ENCODE results near the gene HOXA10.

Gene HOXA10

DNA sequence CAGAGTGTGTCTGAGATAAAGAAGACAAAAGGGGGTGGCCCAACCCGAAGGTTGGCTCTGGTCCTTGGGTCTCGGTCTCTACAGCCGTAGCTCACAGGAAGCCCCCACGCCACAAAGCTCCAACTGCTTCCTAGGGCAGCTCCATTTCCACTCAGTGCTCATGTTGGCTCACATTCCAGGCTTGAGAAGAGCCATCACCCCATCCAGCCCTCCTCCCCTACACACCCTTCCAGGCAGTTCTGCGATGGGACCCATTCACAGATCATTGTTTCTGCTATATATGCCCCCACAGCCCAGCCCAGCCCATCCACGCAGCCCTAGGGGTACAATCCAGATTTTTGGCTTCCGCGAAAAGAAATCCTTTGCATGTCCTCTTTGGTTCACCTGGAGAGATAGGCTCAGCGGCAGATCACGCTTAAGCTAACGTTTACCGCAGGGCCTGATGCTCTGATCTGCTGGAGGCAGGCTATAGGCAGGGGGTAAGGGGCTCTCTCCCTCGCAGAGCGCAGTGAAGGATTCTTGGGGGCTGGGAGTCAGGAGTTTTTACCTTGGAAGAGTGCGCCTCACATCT lies 17.1 kb upstream of the HOXA10 start:
- DNase-seq (ENCODE audit: low spot score) = no peak

DNA sequence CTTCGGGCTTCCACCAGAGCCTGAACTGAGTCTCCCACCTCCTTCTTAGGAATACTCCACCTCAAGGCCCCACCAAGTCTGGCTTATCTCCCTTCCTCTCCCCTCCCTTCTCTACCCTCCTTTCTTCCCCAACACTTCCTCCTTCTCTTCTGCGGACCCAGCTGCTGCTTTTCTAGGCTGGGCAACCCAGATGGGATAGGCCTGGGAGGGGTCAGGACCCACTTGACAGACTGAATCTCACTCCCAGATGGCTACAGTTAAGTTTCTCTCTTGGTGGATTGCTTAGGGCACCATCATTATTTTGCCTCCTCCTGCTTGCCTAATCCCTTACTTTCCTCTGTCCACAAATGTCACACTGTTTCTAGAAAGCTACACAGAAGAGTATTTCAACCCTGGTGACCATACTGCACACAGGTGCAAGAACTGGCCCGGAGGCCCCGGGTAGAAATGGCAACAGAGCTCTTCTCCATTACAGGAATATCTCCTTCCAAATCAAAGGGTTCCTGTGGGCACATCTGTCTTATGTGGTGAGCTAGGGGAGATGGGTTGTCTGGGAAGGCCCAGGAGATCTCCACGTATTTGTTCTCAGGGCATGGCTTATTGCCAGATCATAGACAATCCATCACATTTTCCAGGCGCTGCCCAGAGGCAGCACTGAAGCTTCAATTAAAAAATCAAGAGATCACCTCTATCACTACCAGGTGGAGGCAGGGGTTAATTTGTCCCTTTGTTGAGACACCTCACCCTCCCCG lies 16.1 kb upstream of the HOXA10 start:
- DNase-seq (ENCODE audit: low spot score) = no peak

DNA sequence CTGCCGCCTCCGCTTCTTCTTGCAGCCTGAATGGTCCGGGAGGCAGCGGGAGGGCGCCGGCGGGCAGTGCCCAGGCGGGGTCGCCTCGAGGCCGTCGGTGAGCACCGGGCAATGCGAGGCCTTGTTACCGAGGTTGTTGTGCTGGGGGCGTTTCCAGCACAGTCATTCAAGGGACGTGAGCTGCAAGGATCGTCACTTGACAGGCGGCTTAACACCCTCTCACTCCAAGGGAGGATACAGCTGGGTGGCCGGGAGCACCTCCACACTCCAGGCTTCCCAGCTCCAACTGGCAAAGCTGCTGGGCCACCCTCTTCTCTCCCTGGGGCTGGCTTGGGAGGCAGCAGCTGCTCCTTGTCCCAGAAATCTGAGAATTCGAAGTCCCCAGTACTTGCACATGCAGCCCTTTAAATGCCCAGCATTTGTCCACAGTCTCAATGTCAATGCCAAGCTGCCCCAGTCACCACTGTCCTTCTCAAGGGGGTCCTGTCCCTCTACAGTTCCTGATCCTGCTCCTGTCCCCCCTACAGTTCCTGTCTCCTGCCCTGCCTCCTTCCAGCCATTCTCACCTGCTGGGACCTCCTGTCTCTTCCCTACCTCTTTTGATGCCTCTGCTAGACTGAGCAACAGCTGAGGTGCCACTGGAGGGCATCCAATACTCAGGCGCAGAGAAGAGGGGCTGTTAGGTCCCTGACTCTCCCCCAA lies 15.3 kb upstream of the HOXA10 start:
- DNase-seq (ENCODE audit: low spot score) = no peak

DNA sequence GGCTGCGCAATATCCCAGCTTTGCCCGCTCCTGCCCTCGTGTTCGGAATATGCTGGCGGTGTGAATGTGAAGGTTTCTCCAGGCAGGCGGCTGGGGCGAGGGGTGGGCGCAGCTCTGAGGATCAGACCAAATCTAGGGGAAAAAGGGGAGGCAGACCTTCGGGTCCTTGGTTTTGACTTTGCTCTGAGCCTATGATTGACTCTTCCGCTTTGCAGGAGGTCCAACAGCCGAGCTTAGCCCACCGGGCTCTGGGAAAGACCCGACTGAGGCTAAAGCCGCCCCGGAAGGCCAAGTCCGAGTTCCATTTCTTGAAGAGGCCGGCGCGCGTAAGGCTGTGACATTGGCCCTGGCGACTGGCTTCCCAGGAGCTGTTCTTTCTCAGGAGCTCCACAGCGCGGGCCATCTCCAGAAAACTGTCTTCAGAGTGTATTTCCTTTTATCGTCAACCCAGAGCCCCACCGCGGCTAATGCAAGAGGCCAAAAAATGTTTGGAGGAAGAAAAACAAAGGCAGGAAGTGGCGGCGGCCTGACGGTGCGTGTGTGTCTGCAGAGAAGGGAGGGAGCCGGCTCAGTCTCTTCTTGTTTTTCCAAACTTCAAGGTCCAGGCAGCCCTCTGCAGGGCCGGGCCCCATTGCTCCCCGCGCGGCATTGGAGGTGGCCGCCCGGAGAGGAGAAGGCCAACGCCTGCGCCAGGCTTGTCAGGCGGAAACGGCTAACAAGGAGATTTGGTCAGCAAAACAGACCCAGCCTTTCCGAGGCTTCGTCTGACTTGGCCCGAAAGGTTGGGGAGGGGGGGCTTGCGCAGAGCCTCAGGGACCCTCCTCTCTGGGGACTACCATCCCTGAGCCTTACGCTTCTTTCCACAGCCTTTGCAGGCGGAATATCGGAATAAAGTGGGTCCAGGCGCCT lies 14.5 kb upstream of the HOXA10 start:
- DNase-seq (ENCODE audit: low spot score) = no peak

DNA sequence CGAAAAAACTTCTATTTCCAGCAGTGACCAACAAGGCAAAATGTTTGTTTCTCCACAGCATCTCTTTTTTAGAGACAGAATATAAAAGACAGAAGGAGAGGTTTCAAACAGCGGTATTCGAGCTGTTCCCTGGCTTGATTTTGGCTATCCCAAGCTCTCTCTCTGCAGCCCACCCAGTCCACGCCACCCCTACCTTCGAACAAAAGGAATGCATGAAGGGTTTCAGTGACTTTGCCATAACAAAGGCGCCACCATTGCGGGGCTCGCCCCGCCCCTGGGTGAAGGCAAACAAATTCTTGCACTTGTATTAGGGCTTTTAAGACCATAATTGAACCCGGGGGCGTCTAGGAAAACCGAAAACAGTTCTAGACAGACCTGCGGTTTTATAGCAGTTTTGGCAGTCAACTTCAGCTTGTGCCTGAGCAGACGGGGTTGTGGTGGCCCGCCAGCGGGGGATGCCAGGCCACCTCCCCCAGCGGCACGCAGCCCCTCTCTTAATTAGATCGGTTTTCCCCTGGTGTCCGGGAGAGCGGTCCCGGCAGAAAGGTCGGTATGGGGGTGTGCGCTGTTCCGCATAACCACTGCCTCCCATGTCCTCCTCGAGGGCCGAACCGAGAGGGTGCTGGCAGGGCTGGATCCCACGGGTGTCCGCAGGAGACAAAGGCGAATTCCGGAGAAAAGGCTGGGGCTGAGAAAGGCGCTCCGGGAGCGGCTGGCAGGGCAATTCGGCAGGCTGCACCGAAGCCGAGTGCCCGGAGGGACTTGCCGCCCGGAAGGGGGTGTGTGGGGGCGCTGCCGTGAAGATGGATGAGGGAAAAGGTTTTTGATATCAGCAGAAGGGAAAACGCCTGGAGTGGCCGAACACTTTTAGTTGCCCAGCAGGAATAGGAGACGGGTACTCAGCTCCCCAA lies 13.6 kb upstream of the HOXA10 start:
- DNase-seq (ENCODE audit: low spot score) = no peak

DNA sequence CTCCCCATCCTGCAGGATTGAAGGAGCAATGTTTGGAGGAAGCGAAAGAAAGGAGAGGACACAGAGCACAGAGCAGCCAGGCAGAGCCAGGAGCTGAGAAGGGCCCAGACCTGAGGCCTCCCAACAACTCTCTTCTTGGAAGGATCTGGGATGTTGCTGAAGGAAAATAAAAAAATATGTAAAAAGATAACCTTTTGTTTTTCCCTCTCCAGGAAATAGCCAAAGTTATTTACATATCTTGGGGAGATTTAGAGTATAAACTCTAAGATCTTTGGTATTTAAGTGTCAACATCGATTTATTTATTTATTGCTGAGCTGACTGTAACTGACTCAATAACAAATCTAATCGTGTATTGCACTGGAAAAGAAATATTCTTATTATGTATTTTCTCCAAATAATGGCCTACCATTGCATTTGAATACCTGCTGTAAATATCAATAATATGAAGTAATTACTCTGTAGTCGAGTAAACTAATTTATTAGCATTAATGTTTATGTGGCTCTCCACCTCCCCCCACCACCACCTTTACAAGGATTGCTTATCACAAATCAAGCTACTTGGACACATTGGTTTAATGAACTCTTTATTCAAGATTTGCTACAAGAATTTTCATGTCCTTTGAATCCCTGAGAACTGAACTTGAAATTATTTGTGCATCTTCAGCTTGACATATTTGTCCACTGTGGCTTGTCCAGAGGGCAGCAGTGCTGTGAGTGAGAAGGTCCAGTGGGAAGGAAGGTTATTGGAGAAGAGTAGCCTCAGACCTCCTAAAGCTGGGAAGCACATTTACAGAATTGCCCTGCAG lies 12.8 kb upstream of the HOXA10 start:
- DNase-seq (ENCODE audit: low spot score) = no peak

DNA sequence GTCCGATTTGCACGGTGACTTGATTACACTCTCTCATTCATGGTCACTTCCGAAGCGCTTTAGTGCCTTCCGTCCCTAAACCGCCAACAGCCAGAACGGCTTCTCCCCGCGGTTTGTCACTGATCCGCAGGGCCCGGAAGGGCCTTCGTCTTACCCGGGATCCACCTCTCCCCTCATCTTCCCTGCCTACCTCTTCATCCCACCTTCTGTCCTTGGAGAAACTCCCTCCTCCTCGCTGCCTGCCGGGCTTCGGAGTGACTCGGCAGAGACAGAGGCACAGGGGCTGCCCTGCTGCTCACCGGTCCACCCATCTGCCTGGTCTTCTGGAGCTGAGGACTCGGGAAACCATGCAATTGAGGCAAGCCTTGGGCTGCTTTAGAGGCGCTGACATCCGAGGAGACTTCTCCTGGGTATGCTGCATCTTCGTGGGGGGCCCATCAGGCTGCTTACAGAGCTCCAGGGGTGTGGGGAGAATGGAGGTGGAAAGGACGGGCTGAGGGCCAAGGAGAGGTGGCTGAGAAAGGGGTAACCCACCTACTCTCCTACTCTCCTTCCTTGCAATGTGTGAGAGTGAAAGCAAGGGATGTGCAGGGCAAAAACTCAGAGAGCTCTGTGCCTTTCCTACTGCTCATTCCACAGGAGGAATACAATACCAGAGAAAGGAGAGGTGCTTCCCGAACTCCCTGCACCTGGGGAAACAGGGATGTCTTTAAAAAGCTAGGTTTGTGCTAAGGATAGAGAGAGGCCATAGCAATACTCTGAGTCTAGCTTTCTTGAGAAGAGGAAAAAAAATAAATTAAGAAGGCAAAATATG lies 11.9 kb upstream of the HOXA10 start:
- DNase-seq (ENCODE audit: low spot score) = no peak

DNA sequence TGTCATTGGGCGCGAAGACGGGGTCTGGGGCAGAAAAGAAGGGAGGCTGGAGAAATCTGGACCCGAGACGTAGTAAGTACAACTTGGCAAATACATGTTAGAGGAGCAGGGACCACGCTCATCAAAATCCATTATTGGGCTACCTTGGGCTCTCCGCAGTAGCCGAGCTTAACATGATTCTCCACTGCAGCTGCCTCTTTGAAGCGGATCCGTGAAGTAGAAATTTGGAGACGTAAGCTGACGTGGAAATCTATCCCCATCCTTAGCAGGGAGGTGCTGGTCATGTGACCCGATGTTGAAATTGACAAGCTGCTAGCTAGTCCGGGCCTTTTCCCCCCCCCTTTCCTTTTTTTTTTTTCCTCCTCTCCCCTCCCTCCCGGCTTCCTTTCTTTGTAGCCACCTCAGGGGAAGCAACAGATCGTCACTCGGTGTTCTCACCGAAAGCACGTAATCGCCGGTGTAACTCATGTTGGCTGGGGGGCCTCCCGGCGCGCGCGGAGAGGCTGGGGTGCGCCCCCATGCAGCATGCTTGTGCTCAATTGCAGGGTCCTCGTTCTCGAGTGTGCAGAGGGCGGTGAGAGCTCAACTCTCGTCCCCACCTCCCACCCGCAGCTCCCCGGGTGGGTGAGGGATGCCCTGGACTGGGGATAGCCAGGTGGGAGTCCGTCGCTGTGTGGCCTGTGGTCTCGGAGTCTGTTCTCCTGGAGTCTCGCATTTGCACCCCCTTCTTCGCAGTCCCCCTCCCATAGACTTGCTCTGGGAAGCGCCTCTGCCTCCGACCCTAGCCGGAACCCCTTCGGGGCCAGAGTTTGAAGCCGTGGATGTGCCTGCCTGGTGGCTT lies 11.1 kb upstream of the HOXA10 start, which contains the start of gene HOXA11:
Gene HOXA11, minus strand, starts transcription at position 220 of the 841 bp plus-strand sequence. Its CDS starts 88 bp downstream, at position 132.
- no peak for DNase-seq (ENCODE audit: low spot score)

DNA sequence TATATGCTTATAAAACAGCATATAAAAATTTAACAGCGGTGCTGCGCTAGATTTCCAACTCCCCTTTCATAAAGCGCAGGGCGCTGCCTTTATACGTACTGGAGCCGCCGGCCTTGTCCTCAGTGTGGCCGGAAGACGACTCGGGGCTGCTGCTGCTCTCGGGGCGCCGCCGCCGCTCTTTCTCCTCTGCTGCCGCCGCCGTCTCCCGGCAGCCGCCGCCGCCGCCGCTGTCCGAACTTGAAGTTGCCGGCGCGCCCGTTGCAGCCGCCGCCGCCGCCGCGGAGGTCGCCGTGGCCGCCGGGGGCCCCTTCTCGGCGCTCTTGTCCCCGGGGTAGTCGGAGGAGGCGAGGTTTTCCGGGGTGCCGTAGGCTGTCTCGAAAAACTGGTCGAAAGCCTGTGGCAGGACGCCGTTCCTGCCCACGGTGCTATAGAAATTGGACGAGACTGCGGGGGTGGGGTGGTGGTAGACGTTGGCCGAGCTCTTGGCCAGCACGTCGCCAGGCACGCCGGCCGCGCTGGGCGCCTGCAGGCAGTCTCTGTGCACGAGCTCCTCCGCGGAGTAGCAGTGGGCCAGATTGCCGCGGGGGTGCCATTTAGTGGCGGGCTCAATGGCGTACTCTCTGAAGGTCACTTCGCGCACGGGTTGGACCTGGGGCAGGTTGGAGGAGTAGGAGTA lies 10.4 kb upstream of the HOXA10 start:
- DNase-seq (ENCODE audit: low spot score) = no peak

DNA sequence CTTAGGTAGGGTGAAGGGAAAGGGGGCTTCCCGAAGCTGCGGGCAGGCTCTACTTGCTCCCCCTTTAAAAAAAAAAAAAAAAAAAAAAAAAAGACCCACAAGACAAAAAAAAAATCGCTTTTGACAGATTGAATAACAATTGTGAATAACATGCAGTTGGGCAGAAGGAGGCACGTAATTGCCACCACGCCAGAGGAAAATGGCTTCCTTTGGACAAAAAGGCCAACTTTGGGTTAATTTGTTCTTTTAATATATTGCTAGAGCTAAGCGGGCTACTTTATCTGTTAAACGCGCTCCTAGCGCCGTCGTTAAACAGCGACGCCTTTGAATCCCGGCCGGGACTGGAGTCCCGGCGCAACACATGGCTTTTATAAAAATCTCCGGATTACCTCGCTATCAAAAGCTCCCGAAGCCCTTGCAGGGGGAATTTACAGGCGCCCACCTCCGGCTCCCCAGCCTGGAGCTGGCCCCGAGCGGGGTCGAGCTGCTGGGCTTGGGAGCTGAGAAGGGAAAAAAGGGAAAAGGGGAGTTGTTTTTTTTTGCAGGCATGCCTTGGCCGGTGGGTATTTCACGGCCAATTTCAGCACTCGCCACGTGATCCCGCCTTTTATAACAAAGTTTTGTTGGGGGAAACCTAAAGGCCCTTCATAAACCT lies 9.7 kb upstream of the HOXA10 start:
- no peak for DNase-seq (ENCODE audit: low spot score)

DNA sequence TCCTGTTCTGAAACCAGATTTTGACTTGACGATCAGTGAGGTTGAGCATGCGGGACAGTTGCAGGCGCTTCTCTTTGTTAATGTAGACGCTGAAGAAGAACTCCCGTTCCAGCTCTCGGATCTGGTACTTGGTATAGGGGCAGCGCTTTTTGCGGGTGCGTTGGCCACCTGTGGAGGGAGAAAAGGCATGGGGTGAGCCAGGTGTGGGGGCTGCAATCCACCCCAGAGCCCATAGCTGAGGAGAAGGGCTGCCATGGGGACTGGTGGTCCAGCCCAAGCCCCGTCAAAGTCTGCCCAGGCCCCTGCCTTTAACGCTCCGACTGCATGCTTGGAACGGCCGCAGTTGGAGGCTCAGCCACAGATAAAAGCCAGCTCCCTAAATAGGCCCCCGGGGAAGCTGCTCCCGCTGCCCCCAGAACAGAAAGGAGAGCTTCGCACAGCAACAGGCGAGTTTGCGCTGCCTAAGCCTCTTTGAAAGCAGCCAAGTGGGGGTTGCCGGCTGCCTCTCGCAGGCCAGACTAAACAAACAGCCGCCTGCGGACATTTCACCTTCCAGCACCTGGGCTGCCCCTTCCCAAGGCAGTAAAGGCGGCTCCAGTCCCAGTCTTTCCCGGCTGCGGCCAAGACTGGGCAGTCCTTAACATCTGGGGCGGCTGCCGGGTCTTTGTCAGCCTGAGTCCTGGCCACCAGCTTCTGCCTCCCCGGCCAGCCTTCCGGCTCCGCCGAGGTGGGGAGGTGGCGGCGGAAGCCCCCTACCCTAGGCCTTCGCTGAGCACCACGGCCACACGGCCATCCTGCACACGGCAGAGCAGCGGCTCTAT lies 9.0 kb upstream of the HOXA10 start:
- DNase-seq (ENCODE audit: low spot score) = no peak

DNA sequence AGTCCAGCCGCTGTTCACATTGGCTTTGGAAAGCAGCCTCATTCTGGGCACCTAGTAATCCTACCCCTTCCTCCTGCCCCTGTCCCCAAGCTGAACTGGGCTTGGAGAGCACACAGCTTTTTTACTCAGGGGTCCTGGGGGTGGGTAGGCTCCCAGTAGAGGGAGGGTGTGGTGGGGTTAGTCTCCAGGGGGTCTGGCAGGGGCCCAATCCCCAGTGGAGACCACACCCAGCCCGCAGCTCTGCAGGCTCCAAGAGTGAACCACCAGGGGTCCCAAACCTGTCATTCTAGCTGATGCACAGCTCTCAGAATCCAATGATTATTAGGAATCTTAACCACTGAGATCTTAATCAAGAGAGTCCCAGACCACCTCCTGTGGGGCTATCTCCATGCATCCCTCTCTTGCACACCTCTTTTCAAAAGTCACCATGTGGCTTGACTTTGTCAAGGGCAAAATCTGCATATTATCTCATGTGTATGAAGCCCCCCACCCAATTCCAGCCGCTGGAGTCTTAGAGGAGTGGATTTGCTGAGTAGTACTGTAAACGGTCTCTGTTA lies 8.2 kb upstream of the HOXA10 start:
- no peak for DNase-seq (ENCODE audit: low spot score)

DNA sequence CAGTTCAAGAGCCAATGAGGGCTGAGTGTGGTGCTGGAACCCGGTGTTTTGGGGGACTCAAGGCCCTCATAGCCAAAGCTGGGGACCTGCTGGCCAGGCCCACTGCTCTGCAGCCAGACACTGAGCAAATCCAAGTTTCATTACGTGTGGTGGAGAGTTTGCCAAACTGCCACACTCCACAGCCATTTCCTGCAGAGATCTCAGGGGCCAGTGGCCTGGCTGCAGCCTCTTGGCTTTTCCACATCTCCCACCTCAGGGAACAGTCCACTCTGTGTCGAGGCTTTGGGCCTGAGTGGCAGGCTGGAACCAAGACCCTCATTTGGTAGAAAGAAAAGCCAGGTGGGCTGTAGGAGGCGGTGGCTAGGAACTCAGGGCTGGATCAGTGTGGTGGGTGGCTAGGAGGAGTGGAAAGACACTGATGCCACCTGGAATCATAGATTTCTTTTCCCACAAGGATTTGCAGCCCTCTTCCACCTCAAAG lies 7.7 kb upstream of the HOXA10 start:
- no peak for DNase-seq (ENCODE audit: low spot score)

DNA sequence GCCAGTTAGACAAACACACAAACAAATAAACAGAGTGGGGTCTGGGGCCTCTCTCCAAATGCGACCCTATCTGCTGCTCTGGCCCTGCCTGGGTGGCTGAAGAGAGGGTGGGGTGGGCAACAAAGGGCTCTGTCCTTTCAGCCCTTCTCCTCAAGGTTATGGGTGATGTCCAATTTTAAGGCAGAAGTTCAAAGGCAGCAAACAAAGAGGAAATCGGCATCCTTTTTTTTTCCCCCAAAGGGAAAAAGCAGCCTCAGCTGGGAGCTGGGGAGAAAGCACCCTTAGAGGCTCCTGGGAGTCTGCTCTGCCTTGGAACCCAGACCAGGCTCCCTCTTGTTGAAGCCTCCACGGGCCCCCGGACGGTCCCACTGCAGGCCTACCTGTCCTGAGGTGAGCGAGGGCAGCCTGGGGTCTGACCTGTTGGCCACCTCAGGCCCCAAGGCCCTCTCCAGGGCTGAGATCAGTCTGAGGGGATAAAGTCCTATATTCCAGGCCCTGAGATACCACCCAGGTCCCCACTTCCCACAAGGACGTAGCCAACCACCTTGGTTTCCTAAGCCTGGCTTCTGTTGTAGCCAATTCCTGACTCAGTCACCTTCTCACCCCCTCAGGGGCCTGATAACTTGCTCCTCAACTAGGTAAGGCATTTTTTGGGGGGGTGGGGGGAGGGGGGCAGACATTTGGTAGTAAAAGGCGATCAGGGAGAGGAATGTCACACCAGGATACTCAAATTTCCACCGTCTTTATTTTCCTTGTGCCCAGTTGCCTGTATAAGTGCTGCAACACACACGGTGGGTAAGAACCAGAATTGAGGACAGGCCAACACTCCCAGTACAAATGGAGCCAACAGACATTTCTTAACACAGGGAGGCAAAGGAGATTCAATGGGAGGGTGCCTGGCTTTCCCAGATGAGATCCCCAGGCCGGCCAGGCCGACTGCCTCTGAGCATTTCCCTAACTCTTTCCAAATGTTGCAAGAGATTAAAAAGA lies 6.6 kb upstream of the HOXA10 start:
- DNase-seq (ENCODE audit: low spot score) = no peak
